ENCODE results near the gene PRDM10. TPM values are rescaled to one million over a fixed set of nuclear protein-coding genes. Genes with fewer than 3 reads are reported as not detected.

Gene PRDM10
- total RNA-seq, 4 donors from 2014 or later, result 16.5 to 72.6 (median 26.4) TPM

GRCh38 chr11:129933891-129934290, 68.7 kb downstream of the PRDM10 start:
- no peaks in the 10 kb centered on the region for H3K4me1 ChIP-seq
- H3K9me3 ChIP-seq, result no peaks in the 10 kb centered on the region
- H3K36me3 ChIP-seq, result peaks cover 0 to 21% (median 0%) of the 10 kb centered on the region in 3 donors
- TF ChIP-seq CTCF (IDR thresholded peaks at IDR 0.05), result no peak
- no peak for TF ChIP-seq POLR2A (IDR thresholded peaks at IDR 0.05)
- no peak overlapping the region for H3K27ac ChIP-seq
- H3K4me3 ChIP-seq, result no peak overlapping the region
- no peak for DNase-seq
- no peaks in the 10 kb centered on the region for H3K27me3 ChIP-seq

- no peak overlapping the region for H3K4me3 ChIP-seq
- DNase-seq, result no peak
- TF ChIP-seq POLR2A (IDR thresholded peaks at IDR 0.05) (no peak), CTCF (IDR thresholded peaks at IDR 0.05) (no peak)
- H3K9me3 ChIP-seq, result no peaks in the 10 kb centered on the region
- H3K27me3 ChIP-seq, result no peaks in the 10 kb centered on the region
- H3K36me3 ChIP-seq, result peaks cover 0 to 21% (median 0%) of the 10 kb centered on the region in 3 donors
- no peaks in the 10 kb centered on the region for H3K4me1 ChIP-seq
- H3K27ac ChIP-seq, result no peak overlapping the region
Observed at GRCh38 chr11:129933262-129933661, 69.4 kb downstream of the PRDM10 start.

GRCh38 chr11:129932381-129933067, 70.1 kb downstream of the PRDM10 start:
- Histone ChIP-seq H3K27me3 (no peaks in the 10 kb centered on the region), H3K4me3 (no peak overlapping the region), H3K36me3 (peaks cover 0 to 21% (median 0%) of the 10 kb centered on the region in 3 donors), H3K4me1 (no peaks in the 10 kb centered on the region), H3K9me3 (no peaks in the 10 kb centered on the region), H3K27ac (no peak overlapping the region)
- no peak for DNase-seq
- no peak for TF ChIP-seq CTCF (IDR thresholded peaks at IDR 0.05)
- TF ChIP-seq POLR2A (IDR thresholded peaks at IDR 0.05), result no peak

GRCh38 chr11:129930743-129931142, 71.9 kb downstream of the PRDM10 start:
- DNase-seq, result no peak
- Histone ChIP-seq H3K27me3 (no peaks in the 10 kb centered on the region), H3K4me1 (no peaks in the 10 kb centered on the region), H3K9me3 (no peaks in the 10 kb centered on the region), H3K4me3 (no peak overlapping the region), H3K27ac (no peak overlapping the region), H3K36me3 (peaks cover 0 to 21% (median 0%) of the 10 kb centered on the region in 3 donors)
- no peak for TF ChIP-seq POLR2A (IDR thresholded peaks at IDR 0.05)
- no peak for TF ChIP-seq CTCF (IDR thresholded peaks at IDR 0.05)

GRCh38 chr11:129930296-129930695, 72.3 kb downstream of the PRDM10 start:
- no peak for TF ChIP-seq POLR2A (IDR thresholded peaks at IDR 0.05)
- TF ChIP-seq CTCF (IDR thresholded peaks at IDR 0.05), result no peak
- no peaks in the 10 kb centered on the region for H3K27me3 ChIP-seq
- no peaks in the 10 kb centered on the region for H3K4me1 ChIP-seq
- H3K4me3 ChIP-seq, result no peak overlapping the region
- no peaks in the 10 kb centered on the region for H3K9me3 ChIP-seq
- peak in 1 of 3 donors; percentile 55 for DNase-seq
- H3K36me3 ChIP-seq, result peaks cover 0 to 21% (median 0%) of the 10 kb centered on the region in 3 donors
- H3K27ac ChIP-seq, result no peak overlapping the region
